H9 (cell line): ENCODE data around the gene MEGF9. TPM values are rescaled to one million over a fixed set of nuclear protein-coding genes. Genes with fewer than 3 reads are reported as not detected.

Source experiments
- DNase-seq: peaks from one replicate; pipeline ENCODE4 v3.0.0-alpha.2; 2017
- H2AFZ ChIP-seq: one replicate; pipeline ENCODE4 v1.6.1; 2013; ENCODE audit warnings: mild to moderate bottlenecking, low read length, control low read depth, moderate library complexity
- H2AK5ac ChIP-seq: 2 replicates; pipeline ENCODE4 v1.6.1; 2013; ENCODE audit warnings: low read length, control low read depth, mixed read lengths; ENCODE audit not compliant: insufficient read length
- H2BK120ac ChIP-seq: one replicate; pipeline ENCODE4 v1.6.1; 2013; ENCODE audit warnings: low read depth, mild to moderate bottlenecking, low read length, control low read depth, inconsistent platforms; ENCODE audit not compliant: poor library complexity, severe bottlenecking
- H2BK12ac ChIP-seq: 2 replicates; pipeline ENCODE4 v1.6.1; 2013; ENCODE audit warnings: low read length, control low read depth, mixed read lengths, low read depth; ENCODE audit not compliant: insufficient read length
- H2BK15ac ChIP-seq: 2 replicates; pipeline ENCODE4 v1.6.1; 2013; ENCODE audit warnings: low read depth, low read length, control low read depth
- H2BK20ac ChIP-seq: one replicate; pipeline ENCODE4 v1.6.1; 2013; ENCODE audit warnings: low read depth, mild to moderate bottlenecking, low read length, control low read depth, inconsistent platforms; ENCODE audit not compliant: poor library complexity, severe bottlenecking
- H2BK5ac ChIP-seq: 2 replicates; pipeline ENCODE4 v1.6.1; 2013; ENCODE audit warnings: low read length, control low read depth, mixed read lengths; ENCODE audit not compliant: insufficient read length
- H3K14ac ChIP-seq: 2 replicates; pipeline ENCODE4 v1.6.1; 2013; ENCODE audit warnings: low read length, control low read depth; ENCODE audit not compliant: insufficient read depth
- H3K18ac ChIP-seq: 2 replicates; pipeline ENCODE4 v1.6.1; 2013; ENCODE audit warnings: low read depth, mild to moderate bottlenecking, mixed read lengths, low read length, control low read depth; ENCODE audit not compliant: insufficient read length
- H3K23ac ChIP-seq: 2 replicates; pipeline ENCODE4 v1.6.1; 2013; ENCODE audit warnings: low read length, control low read depth, mixed read lengths, low read depth; ENCODE audit not compliant: insufficient read length
- H3K23me2 ChIP-seq: 2 replicates; pipeline ENCODE4 v1.6.1; 2013; ENCODE audit warnings: low read depth, mild to moderate bottlenecking, mixed read lengths, low read length, control low read depth; ENCODE audit not compliant: insufficient read length, poor library complexity, severe bottlenecking
- H3K27ac ChIP-seq: 2 replicates; pipeline ENCODE4 v1.5.1; 2013; ENCODE audit warnings: low read length, control low read depth, mixed read lengths, low read depth; ENCODE audit not compliant: insufficient read length
- H3K27me3 ChIP-seq: 2 replicates; pipeline ENCODE4 v1.6.1; 2013; ENCODE audit warnings: low read length, control low read depth, inconsistent platforms; ENCODE audit not compliant: insufficient read depth
- H3K4ac ChIP-seq: 2 replicates; pipeline ENCODE4 v1.6.1; 2013; ENCODE audit warnings: low read depth, mild to moderate bottlenecking, control low read depth, inconsistent platforms, low read length, moderate library complexity
- H3K4me1 ChIP-seq: 2 replicates; pipeline ENCODE4 v1.6.1; 2013; ENCODE audit warnings: low read length, control low read depth, inconsistent platforms; ENCODE audit not compliant: insufficient read depth
- H3K4me2 ChIP-seq: 2 replicates; pipeline ENCODE4 v1.6.1; 2013; ENCODE audit warnings: low read length, control low read depth, mixed read lengths; ENCODE audit not compliant: insufficient read length, insufficient read depth
- H3K56ac ChIP-seq: 2 replicates; pipeline ENCODE4 v1.6.1; 2013; ENCODE audit warnings: low read depth, mild to moderate bottlenecking, mixed read lengths, low read length, control low read depth; ENCODE audit not compliant: insufficient read length
- H3K79me1 ChIP-seq: 2 replicates; pipeline ENCODE4 v1.6.1; 2013; ENCODE audit warnings: low read depth, mild to moderate bottlenecking, moderate library complexity, low read length, control low read depth, inconsistent platforms; ENCODE audit not compliant: insufficient read depth, poor library complexity, severe bottlenecking
- H3K79me2 ChIP-seq: 2 replicates; pipeline ENCODE4 v1.6.1; 2013; ENCODE audit warnings: low read length, control low read depth, inconsistent platforms; ENCODE audit not compliant: insufficient read depth
- H3K9ac ChIP-seq: 2 replicates; pipeline ENCODE4 v1.6.1; 2013; ENCODE audit warnings: low read length, control low read depth, mixed read lengths; ENCODE audit not compliant: insufficient read length; ENCODE audit errors: extremely low read depth
- H3K9me3 ChIP-seq: one replicate; pipeline ENCODE4 v1.6.1; 2013; ENCODE audit warnings: low read depth, low read length, inconsistent platforms; ENCODE audit not compliant: control insufficient read depth
- H3T11ph ChIP-seq: one replicate; pipeline ENCODE4 v1.6.1; 2013; ENCODE audit warnings: mild to moderate bottlenecking, low read length, control low read depth, inconsistent platforms
- H4K20me1 ChIP-seq: one replicate; pipeline ENCODE4 v1.6.1; 2013; ENCODE audit not compliant: control insufficient read depth, insufficient read length, insufficient read depth
- H4K5ac ChIP-seq: 2 replicates; pipeline ENCODE4 v1.6.1; 2013; ENCODE audit warnings: low read depth, mild to moderate bottlenecking, mixed read lengths, low read length, control low read depth; ENCODE audit not compliant: insufficient read length
- H4K8ac ChIP-seq: replicated peaks from 2 replicates; pipeline ENCODE4 v1.6.1; 2013; ENCODE audit warnings: low read length, control low read depth, mixed read lengths, low read depth; ENCODE audit not compliant: insufficient read length
- H4K91ac ChIP-seq: 2 replicates; pipeline ENCODE4 v1.6.1; 2013; ENCODE audit warnings: low read depth, mild to moderate bottlenecking, moderate library complexity, mixed read lengths, low read length, control low read depth; ENCODE audit not compliant: insufficient read length
- H3K27ac Mint-ChIP-seq, 3 experiments: 2 replicates in 2 of 3; 3 replicates in 1 of 3; pipeline ENCODE4 v1.8.0; 2020 to 2021; ENCODE audit warnings: mixed read lengths in 3 of 3, mild to moderate bottlenecking in 1 of 3, moderate library complexity in 1 of 3
- H3K27me3 Mint-ChIP-seq: 2 replicates; pipeline ENCODE4 v1.8.0; 2021; ENCODE audit warnings: low read depth, mild to moderate bottlenecking, moderate library complexity, mixed read lengths
- H3K36me3 Mint-ChIP-seq, 3 experiments: 2 replicates in 2 of 3; 3 replicates in 1 of 3; pipeline ENCODE4 v1.8.0; 2020 to 2021; ENCODE audit warnings: low read depth in 3 of 3, mixed read lengths in 3 of 3; ENCODE audit not compliant: insufficient read depth in 1 of 3
- H3K4me1 Mint-ChIP-seq, 2 experiments: 2 replicates each; pipeline ENCODE4 v1.8.0; 2020; ENCODE audit warnings: mixed read lengths in 2 of 2
- H3K4me3 Mint-ChIP-seq, 2 experiments: 2 replicates in 1 of 2; 3 replicates in 1 of 2; pipeline ENCODE4 v1.8.0; 2020 to 2021; ENCODE audit warnings: mild to moderate bottlenecking in 2 of 2, mixed read lengths in 2 of 2, moderate library complexity in 1 of 2
- H3K9me3 Mint-ChIP-seq, 2 experiments: 2 replicates in 1 of 2; 3 replicates in 1 of 2; pipeline ENCODE4 v1.8.0; 2020; ENCODE audit warnings: mild to moderate bottlenecking in 2 of 2, mixed read lengths in 2 of 2, moderate library complexity in 1 of 2
- CTCF ChIP-seq: fragments of 200-600 bp; sonication (generic); conservative IDR thresholded peaks from 3 replicates; pipeline ENCODE4 v1.8.0; 2021; ENCODE audit warnings: antibody characterized with exemption, mild to moderate bottlenecking
- WGBS: extraction: QIAGEN DNeasy Blood & Tissue Kit; methylation state at CpG from one replicate; pipeline ENCODE4 v1.1.7; 2013; ENCODE audit warnings: missing lambda C conversion rate, low lambda C conversion rate, mixed read lengths; ENCODE audit not compliant: insufficient read length; ENCODE audit errors: extremely low coverage; 5-methylcytosine and 5-hydroxymethylcytosine counted together
- total RNA-seq: library from RNA; stranded (reverse); gene quantifications from 2 replicates; pipeline ENCODE4 v1.2.1, GENCODE V29; 2021

Gene MEGF9
- total RNA-seq, 1 experiment from 2014 or later = 0.94 TPM

GRCh38 chr9:120677965-120678364 lies 36.3 kb downstream of the MEGF9 start:
- no peak for TF ChIP-seq CTCF
- no peak overlapping the region for H3K9ac ChIP-seq
- no peak overlapping the region for H2BK5ac ChIP-seq
- no peak overlapping the region for H3K23ac ChIP-seq
- H3K27me3 ChIP-seq = no peaks in the 10 kb centered on the region
- H3K56ac ChIP-seq = no peak overlapping the region
- no peak for DNase-seq
- no peak overlapping the region for H3K27ac ChIP-seq
- Mint-ChIP-seq H3K36me3 (no peaks in the 10 kb centered on the region), H3K27me3 (peaks cover 15% of the 10 kb centered on the region), H3K4me3 (no peak overlapping the region), H3K4me1 (no peaks in the 10 kb centered on the region), H3K27ac (no peak overlapping the region), H3K9me3 (no peaks in the 10 kb centered on the region; a peak in 1 of 5 replicates)
- H3K9me3 ChIP-seq = no peaks in the 10 kb centered on the region
- H3K23me2 ChIP-seq = no peaks in the 10 kb centered on the region
- H3K79me2 ChIP-seq = no peaks in the 10 kb centered on the region
- no peak overlapping the region for H2BK120ac ChIP-seq
- H2BK15ac ChIP-seq = no peak overlapping the region
- no peak overlapping the region for H3K18ac ChIP-seq
- H4K8ac ChIP-seq = no peak overlapping the region
- H4K20me1 ChIP-seq = no peaks in the 10 kb centered on the region
- no peak overlapping the region for H4K5ac ChIP-seq
- no peak overlapping the region for H4K91ac ChIP-seq
- no peaks in the 10 kb centered on the region for H3K4me1 ChIP-seq
- no peak overlapping the region for H3K4ac ChIP-seq
- no peak overlapping the region for H3K4me2 ChIP-seq
- no peak overlapping the region for H2BK20ac ChIP-seq
- no CpG with 5 or more reads among the region's 1 CpG for WGBS
- H2AK5ac ChIP-seq = no peak overlapping the region
- no peak overlapping the region for H3K14ac ChIP-seq
- no peaks in the 10 kb centered on the region for H3K79me1 ChIP-seq
- H2AFZ ChIP-seq = no peak overlapping the region
- H2BK12ac ChIP-seq = no peak overlapping the region
- no peak overlapping the region for H3T11ph ChIP-seq
